ENCODE measurements around the gene IFNG. TPM values are rescaled to one million over a fixed set of nuclear protein-coding genes. Genes with fewer than 3 reads are reported as not detected.

The IFNG gene
- total and polyA plus RNA-seq, 2 donors (not counting 1 experiment from before 2014, with no cell fraction given) = not detected

DNA sequence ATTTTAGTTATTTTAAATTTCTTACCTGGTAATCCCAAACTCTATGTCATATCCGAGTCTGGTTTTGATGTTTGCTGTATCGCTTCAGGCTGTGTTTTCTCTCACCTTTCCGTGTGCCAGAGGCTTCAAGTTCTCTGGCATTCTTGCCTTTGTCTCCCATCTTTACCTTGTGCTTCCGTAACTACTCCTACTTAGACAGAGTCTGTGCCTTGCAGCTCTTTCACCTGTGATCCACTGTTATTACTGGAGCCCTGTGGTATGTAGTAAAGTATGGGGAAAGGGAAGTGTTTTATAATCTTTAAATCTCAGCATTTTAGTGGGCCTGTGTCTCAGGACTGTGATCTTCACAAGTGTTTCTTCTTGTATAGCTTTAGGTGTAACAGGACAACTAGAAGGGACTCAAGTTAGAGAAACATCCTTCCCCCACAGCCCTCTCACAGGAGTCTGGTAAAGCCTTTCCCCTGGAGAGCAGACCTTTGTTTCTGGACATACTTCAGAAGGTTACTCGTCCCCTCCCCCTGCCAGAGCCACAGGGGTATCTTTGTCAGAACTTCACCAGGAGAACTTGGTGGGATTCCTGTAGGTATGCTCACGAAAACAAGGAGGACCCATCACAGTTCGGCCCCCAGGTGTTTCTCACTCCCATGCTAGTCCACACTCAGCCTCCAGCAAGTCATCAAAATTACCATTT lies 11.1 kb downstream of the IFNG start:
- Histone ChIP-seq H3K27me3 (ENCODE audit: control insufficient read depth, insufficient read depth, low read length) (no peaks in the 10 kb centered on the region), H3K9me3 (ENCODE audit: control insufficient read depth, insufficient read depth, low read depth, low read length) (no peaks in the 10 kb centered on the region), H3K27ac (ENCODE audit: insufficient read depth, low read length) (no peak overlapping the region), H3K79me2 (ENCODE audit: control insufficient read depth, insufficient read depth, low read length) (no peaks in the 10 kb centered on the region), H3K9ac (ENCODE audit: insufficient read depth, low read length) (no peak overlapping the region), H3K4me1 (ENCODE audit: control insufficient read depth, extremely low read depth, insufficient read depth, low read length) (no peaks in the 10 kb centered on the region), H3K4me2 (ENCODE audit: extremely low read depth, insufficient read depth, low read length) (no peak overlapping the region), H3K4me3 (replicated peaks in 1 of 4; ENCODE audit: control extremely low read depth in 1 of 4, insufficient read depth in 1 of 4, low read depth in 3 of 4, low read length in 4 of 4) (no peak overlapping the region), H3K36me3 (ENCODE audit: control insufficient read depth, insufficient read depth, low read length) (no peaks in the 10 kb centered on the region), H4K20me1 (ENCODE audit: control insufficient read depth, extremely low read depth, insufficient read depth, low read length) (no peaks in the 10 kb centered on the region), H2AFZ (ENCODE audit: low read length) (no peak overlapping the region)
- no peak for TF ChIP-seq EZH2 (IDR thresholded peaks at IDR 0.05; ENCODE audit: low read length, missing control alignments)
- TF ChIP-seq, protein P1, sequence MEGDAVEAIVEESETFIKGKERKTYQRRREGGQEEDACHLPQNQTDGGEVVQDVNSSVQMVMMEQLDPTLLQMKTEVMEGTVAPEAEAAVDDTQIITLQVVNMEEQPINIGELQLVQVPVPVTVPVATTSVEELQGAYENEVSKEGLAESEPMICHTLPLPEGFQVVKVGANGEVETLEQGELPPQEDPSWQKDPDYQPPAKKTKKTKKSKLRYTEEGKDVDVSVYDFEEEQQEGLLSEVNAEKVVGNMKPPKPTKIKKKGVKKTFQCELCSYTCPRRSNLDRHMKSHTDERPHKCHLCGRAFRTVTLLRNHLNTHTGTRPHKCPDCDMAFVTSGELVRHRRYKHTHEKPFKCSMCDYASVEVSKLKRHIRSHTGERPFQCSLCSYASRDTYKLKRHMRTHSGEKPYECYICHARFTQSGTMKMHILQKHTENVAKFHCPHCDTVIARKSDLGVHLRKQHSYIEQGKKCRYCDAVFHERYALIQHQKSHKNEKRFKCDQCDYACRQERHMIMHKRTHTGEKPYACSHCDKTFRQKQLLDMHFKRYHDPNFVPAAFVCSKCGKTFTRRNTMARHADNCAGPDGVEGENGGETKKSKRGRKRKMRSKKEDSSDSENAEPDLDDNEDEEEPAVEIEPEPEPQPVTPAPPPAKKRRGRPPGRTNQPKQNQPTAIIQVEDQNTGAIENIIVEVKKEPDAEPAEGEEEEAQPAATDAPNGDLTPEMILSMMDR (conservative IDR thresholded peaks at IDR 0.05 in 1 of 2, IDR thresholded peaks at IDR 0.05 in 1 of 2; ENCODE audit: low read depth in 1 of 2, low read length in 2 of 2) = no peak
- no peak for DNase-seq (ENCODE audit: low read depth in 2 of 2)

DNA sequence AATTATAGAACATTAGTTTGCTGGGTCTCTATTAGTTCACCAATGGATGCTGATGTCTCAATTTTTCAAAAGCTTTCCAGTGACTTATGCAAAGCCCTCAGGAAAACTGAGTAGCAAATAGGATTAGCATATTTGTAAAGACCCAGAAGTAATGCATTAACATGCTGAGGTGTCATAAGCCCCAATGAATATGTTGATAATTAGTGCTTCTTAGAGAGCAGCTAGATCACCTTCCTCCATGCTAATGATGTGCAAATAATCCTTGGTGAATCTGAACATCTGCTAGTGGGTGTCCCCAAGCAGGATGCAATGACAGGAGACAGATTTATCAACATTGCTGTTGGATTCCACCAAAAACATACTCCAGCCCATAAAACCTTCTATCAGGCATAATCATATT lies 19.0 kb downstream of the IFNG start:
- H3K27me3 ChIP-seq (ENCODE audit: control insufficient read depth, insufficient read depth, low read length) = no peaks in the 10 kb centered on the region
- DNase-seq (ENCODE audit: low read depth in 2 of 2) = no peak
- H2AFZ ChIP-seq (ENCODE audit: low read length) = no peak overlapping the region
- H3K79me2 ChIP-seq (ENCODE audit: control insufficient read depth, insufficient read depth, low read length) = no peaks in the 10 kb centered on the region
- H3K4me1 ChIP-seq (ENCODE audit: control insufficient read depth, extremely low read depth, insufficient read depth, low read length) = no peaks in the 10 kb centered on the region
- no peak overlapping the region for H3K9ac ChIP-seq (ENCODE audit: insufficient read depth, low read length)
- no peaks in the 10 kb centered on the region for H3K9me3 ChIP-seq (ENCODE audit: control insufficient read depth, insufficient read depth, low read depth, low read length)
- no peak overlapping the region for H3K4me2 ChIP-seq (ENCODE audit: extremely low read depth, insufficient read depth, low read length)
- no peak overlapping the region for H3K4me3 ChIP-seq (replicated peaks in 1 of 4; ENCODE audit: control extremely low read depth in 1 of 4, insufficient read depth in 1 of 4, low read depth in 3 of 4, low read length in 4 of 4)
- no peak overlapping the region for H3K27ac ChIP-seq (ENCODE audit: insufficient read depth, low read length)
- H4K20me1 ChIP-seq (ENCODE audit: control insufficient read depth, extremely low read depth, insufficient read depth, low read length) = no peaks in the 10 kb centered on the region
- TF ChIP-seq, protein P1 (conservative IDR thresholded peaks at IDR 0.05 in 1 of 2, IDR thresholded peaks at IDR 0.05 in 1 of 2; ENCODE audit: low read depth in 1 of 2, low read length in 2 of 2) = no peak
- no peak for TF ChIP-seq EZH2 (IDR thresholded peaks at IDR 0.05; ENCODE audit: low read length, missing control alignments)
- H3K36me3 ChIP-seq (ENCODE audit: control insufficient read depth, insufficient read depth, low read length) = no peaks in the 10 kb centered on the region

DNA sequence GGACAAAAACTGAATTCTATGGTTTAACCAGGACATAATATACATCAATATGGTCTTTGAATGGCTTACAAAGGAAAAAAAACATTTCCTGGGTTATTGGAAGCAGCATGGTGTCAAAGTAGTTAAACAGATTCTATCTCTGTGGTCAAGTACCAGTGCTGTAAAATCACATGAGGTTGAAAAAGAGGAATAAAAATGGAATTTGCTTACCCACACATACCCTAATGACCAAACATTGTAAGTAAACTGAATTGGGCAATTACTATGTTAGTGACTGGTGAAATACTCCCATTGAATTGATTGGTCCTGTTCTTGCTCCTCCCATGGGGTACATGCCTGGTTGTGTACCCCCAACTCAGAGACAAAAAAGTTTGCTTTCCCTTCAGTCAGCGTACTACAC lies 19.6 kb downstream of the IFNG start:
- H4K20me1 ChIP-seq (ENCODE audit: control insufficient read depth, extremely low read depth, insufficient read depth, low read length) = no peaks in the 10 kb centered on the region
- no peaks in the 10 kb centered on the region for H3K79me2 ChIP-seq (ENCODE audit: control insufficient read depth, insufficient read depth, low read length)
- no peaks in the 10 kb centered on the region for H3K9me3 ChIP-seq (ENCODE audit: control insufficient read depth, insufficient read depth, low read depth, low read length)
- H3K4me1 ChIP-seq (ENCODE audit: control insufficient read depth, extremely low read depth, insufficient read depth, low read length) = no peaks in the 10 kb centered on the region
- H3K36me3 ChIP-seq (ENCODE audit: control insufficient read depth, insufficient read depth, low read length) = no peaks in the 10 kb centered on the region
- H3K9ac ChIP-seq (ENCODE audit: insufficient read depth, low read length) = no peak overlapping the region
- H3K27ac ChIP-seq (ENCODE audit: insufficient read depth, low read length) = no peak overlapping the region
- TF ChIP-seq EZH2 (IDR thresholded peaks at IDR 0.05; ENCODE audit: low read length, missing control alignments) = no peak
- TF ChIP-seq, protein P1 (conservative IDR thresholded peaks at IDR 0.05 in 1 of 2, IDR thresholded peaks at IDR 0.05 in 1 of 2; ENCODE audit: low read depth in 1 of 2, low read length in 2 of 2) = no peak
- H3K4me2 ChIP-seq (ENCODE audit: extremely low read depth, insufficient read depth, low read length) = no peak overlapping the region
- DNase-seq (ENCODE audit: low read depth in 2 of 2) = no peak
- no peak overlapping the region for H2AFZ ChIP-seq (ENCODE audit: low read length)
- no peaks in the 10 kb centered on the region for H3K27me3 ChIP-seq (ENCODE audit: control insufficient read depth, insufficient read depth, low read length)
- H3K4me3 ChIP-seq (replicated peaks in 1 of 4; ENCODE audit: control extremely low read depth in 1 of 4, insufficient read depth in 1 of 4, low read depth in 3 of 4, low read length in 4 of 4) = no peak overlapping the region
